Stimulated activated CD8-positive, alpha-beta memory T cell treated with anti-CD3 and anti-CD28 coated beads, Interleukin-4, amount 100 ng/mL, for 4 hours (primary cell): ENCODE measurements around the gene MTHFD1L.
"Not testable (repeated sequence)": the region's sequence is repeated elsewhere in the genome, so short reads cannot be mapped to it uniquely, and the experiment has no call there.

Experiments used
- DNase-seq, 2 donors: peaks; one replicate each; pipeline ENCODE4 v3.0.0-alpha.2; 2020; ENCODE audit warnings: low read depth in 2 of 2, low spot score in 1 of 2

Gene MTHFD1L

GRCh38 chr6:151036869-151037680 is 171.6 kb downstream of the MTHFD1L start:
- DNase-seq: no peak

GRCh38 chr6:151038616-151039015 is 173.1 kb downstream of the MTHFD1L start:
- no peak for DNase-seq

- not testable (repeated sequence) for DNase-seq
Measured at GRCh38 chr6:151040888-151041521, 175.5 kb downstream of the MTHFD1L start.

GRCh38 chr6:151041686-151042085 is 176.2 kb downstream of the MTHFD1L start:
- DNase-seq: no peak

- not testable (repeated sequence) for DNase-seq
Measured at GRCh38 chr6:151042911-151043330, 177.4 kb downstream of the MTHFD1L start.

- no peak for DNase-seq
Measured at GRCh38 chr6:151043944-151044343, 178.4 kb downstream of the MTHFD1L start.

- no peak for DNase-seq
Measured at GRCh38 chr6:151044465-151045441, 179.3 kb downstream of the MTHFD1L start.

- DNase-seq: not testable (repeated sequence)
Measured at GRCh38 chr6:151045511-151046222, 180.2 kb downstream of the MTHFD1L start.

GRCh38 chr6:151051164-151051563 is 185.7 kb downstream of the MTHFD1L start:
- DNase-seq: no peak

- DNase-seq: no peak
Measured at GRCh38 chr6:151052021-151052646, 186.6 kb downstream of the MTHFD1L start.

GRCh38 chr6:151054306-151054705 is 188.8 kb downstream of the MTHFD1L start:
- DNase-seq: no peak

GRCh38 chr6:151056230-151056907 is 190.9 kb downstream of the MTHFD1L start:
- no peak for DNase-seq

- no peak for DNase-seq
Measured at GRCh38 chr6:151057061-151057460, 191.6 kb downstream of the MTHFD1L start.

- no peak for DNase-seq
Measured at GRCh38 chr6:151058021-151058733, 192.7 kb downstream of the MTHFD1L start.

GRCh38 chr6:151059612-151060095 is 194.2 kb downstream of the MTHFD1L start:
- DNase-seq: no peak

- DNase-seq: no peak
Measured at GRCh38 chr6:151060096-151060765, 194.7 kb downstream of the MTHFD1L start.

- DNase-seq: no peak
Measured at GRCh38 chr6:151060766-151061531, 195.4 kb downstream of the MTHFD1L start.

GRCh38 chr6:151063352-151063751 is 197.8 kb downstream of the MTHFD1L start:
- DNase-seq: no peak
